Right atrium auricular region (tissue), 2 donors: ENCODE results near the gene VWA5B2. TPM values are rescaled to one million over a fixed set of nuclear protein-coding genes. Genes with fewer than 3 reads are reported as not detected.
"Not testable (repeated sequence)": the region's sequence is repeated elsewhere in the genome, so short reads cannot be mapped to it uniquely, and the experiment has no call there.

ENCODE experiments used
- DNase-seq: peaks from one replicate; pipeline ENCODE4 v3.0.0-alpha.2; 2019; ENCODE audit warnings: low spot score
- H3K27ac ChIP-seq, 2 donors: fragments of 200-600 bp; sonication (generic); 1 replicate in 1 of 2; 2 replicates in 1 of 2; pipeline ENCODE4 v1.5.1; 2016 to 2019
- H3K27me3 ChIP-seq, 2 donors: fragments of 200-600 bp; sonication (generic); one replicate each; pipeline versions ENCODE4 v1.5.1 to v1.6.0; 2017 to 2019
- H3K36me3 ChIP-seq: fragments of 200-600 bp; sonication (generic); one replicate; pipeline ENCODE4 v1.5.1; 2016
- H3K4me1 ChIP-seq, 2 donors: fragments of 200-600 bp; sonication (generic); one replicate each; pipeline versions ENCODE4 v1.5.1 to v1.6.0; 2017 to 2019
- H3K4me3 ChIP-seq, 2 donors: fragments of 200-600 bp; sonication (generic); 1 replicate in 1 of 2; 2 replicates in 1 of 2; pipeline ENCODE4 v1.5.1; 2017 to 2019; ENCODE audit warnings: mild to moderate bottlenecking in 1 of 2, moderate library complexity in 1 of 2
- H3K9me3 ChIP-seq, 2 donors: fragments of 200-600 bp; sonication (generic); one replicate each; pipeline ENCODE4 v1.5.1; 2019
- total RNA-seq, 2 donors: library from RNA; depleted of rRNA; stranded (reverse); fragments of >200 nt; gene quantifications; one replicate each; pipeline ENCODE4 v1.1.0, GENCODE V29; 2016
- TF ChIP-seq, protein P1 (sequence below), 2 donors: fragments of 200-600 bp; sonication (generic); IDR thresholded peaks; one replicate each; pipeline ENCODE4 v1.5.1; 2019; ENCODE audit warnings: antibody characterized with exemption in 2 of 2

VWA5B2 gene
- total RNA-seq, 2 donors from 2014 or later, result not detected

DNA sequence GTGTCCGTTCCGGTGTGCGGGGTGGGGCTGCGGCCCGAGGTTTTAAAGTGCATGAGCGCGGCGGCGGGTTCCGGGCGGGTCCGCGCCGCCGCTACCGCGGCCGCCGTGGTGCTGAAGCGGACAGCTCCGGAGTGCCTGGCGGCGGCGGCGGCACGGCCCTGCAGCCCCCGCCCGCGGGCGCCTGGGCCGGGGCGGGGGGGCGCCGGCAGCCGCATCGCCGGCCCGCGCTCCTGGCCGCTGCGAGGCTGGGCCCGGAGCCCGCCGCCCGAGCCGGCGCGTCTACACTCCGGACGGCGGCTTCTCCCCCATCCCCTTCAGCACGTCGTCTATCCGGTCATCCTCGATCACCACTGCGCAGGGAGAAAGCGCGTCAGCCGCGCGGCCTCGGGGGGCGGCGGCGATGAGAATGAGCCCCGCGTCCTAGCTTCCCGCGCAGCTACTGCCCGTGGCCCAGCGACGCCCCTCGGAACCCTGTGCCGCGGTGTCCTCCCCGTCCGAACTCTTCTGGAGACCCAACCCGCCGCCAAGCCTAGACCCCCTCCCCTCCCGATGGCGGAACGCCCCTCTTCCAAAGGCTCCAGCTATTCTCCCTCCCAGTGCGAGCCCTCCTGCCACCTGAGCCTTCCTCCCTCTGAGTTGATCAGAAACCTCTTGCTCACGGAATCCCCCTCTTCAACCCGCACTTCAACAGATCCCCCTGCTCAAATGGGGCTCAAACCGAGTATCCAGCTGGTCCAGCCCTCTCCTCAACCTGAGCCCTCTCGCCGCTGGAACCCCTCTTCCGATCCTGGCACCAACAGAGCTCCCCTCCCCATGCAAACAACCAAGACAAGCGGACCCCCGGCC is 30.7 kb downstream of the VWA5B2 start:
- H3K9me3 ChIP-seq, result no peaks in the 10 kb centered on the region
- DNase-seq, result no peak
- no peak overlapping the region for H3K27ac ChIP-seq
- H3K4me1 ChIP-seq, result peaks cover 0 to 32% of the 10 kb centered on the region in 2 donors
- TF ChIP-seq, protein P1, sequence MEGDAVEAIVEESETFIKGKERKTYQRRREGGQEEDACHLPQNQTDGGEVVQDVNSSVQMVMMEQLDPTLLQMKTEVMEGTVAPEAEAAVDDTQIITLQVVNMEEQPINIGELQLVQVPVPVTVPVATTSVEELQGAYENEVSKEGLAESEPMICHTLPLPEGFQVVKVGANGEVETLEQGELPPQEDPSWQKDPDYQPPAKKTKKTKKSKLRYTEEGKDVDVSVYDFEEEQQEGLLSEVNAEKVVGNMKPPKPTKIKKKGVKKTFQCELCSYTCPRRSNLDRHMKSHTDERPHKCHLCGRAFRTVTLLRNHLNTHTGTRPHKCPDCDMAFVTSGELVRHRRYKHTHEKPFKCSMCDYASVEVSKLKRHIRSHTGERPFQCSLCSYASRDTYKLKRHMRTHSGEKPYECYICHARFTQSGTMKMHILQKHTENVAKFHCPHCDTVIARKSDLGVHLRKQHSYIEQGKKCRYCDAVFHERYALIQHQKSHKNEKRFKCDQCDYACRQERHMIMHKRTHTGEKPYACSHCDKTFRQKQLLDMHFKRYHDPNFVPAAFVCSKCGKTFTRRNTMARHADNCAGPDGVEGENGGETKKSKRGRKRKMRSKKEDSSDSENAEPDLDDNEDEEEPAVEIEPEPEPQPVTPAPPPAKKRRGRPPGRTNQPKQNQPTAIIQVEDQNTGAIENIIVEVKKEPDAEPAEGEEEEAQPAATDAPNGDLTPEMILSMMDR (IDR thresholded peaks at IDR 0.05), result no peak
- no peaks in the 10 kb centered on the region for H3K36me3 ChIP-seq
- H3K27me3 ChIP-seq, result peaks cover 3 to 23% of the 10 kb centered on the region in 2 donors
- peak overlapping the region in 1 of 2 donors; percentile 54 for H3K4me3 ChIP-seq

DNA sequence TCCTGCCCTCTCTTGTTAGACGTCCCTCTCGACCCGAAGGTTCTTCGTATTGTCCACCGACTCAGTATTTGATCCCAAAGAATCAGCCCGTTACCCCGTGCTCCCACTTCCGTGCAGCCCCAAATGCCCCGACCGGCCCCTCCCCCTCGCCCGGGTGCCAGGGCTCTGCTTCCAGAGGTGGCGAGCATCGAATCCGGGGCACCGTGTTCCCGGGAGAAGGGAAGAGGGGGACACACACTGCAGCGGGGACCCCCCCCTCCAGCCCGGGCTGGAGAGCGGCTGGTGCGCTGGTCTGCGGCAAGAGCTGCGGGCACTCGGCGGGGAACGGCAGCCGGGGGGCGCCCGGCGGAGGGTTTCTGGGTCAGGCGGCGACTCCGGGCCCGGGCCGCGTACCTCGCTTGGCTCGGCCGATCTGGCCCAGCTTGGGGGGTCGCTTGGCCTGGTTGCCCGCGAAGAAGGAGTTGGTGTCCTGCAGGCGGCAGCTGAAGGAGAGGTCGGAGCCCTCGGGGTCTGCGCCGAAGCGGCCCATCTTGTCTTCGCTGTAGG is 31.4 kb downstream of the VWA5B2 start:
- H3K27ac ChIP-seq, result no peak overlapping the region
- peaks cover 3 to 23% of the 10 kb centered on the region in 2 donors for H3K27me3 ChIP-seq
- peak overlapping the region; percentile 27 to 54 for H3K4me3 ChIP-seq
- H3K9me3 ChIP-seq, result no peaks in the 10 kb centered on the region
- no peak for DNase-seq
- TF ChIP-seq, protein P1 (IDR thresholded peaks at IDR 0.05), result no peak
- peaks cover 0 to 32% of the 10 kb centered on the region in 2 donors for H3K4me1 ChIP-seq
- H3K36me3 ChIP-seq, result no peaks in the 10 kb centered on the region

DNA sequence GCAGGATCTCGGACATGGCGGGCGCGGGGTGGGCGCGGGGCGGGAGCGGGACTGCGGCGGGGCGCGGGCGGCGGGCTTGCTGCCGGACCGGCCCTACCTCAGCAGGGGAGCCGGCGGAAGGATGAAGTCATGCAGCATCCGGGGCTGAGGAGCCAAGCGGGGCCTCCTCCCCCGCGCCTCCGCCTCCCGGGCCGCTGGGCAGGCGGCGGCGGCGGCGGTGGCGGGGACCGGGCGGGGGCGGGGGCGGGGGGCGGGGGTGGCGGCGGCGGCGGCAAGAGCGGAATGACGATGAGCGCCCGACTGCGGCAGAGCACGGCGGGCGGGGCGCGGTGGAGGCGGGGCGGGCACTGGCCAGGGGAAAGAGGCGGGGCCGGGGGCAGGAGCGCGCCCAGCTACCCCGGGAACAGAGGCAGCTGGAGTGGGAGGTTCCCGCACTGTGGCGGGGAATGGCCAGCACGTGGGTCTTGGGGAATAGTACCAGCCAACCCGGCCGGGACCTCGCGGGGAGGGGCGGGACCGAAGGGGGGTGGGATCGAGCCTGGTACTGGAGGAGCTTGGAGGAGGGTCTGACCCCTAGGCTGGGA is 32.0 kb downstream of the VWA5B2 start, which contains the start of gene CAMK2N2:
CAMK2N2 (minus strand) TSS at position 284 of the 584 bp plus-strand sequence; CDS start at position 16, 268 bp downstream.
- H3K9me3 ChIP-seq, result no peaks in the 10 kb centered on the region
- H3K4me3 ChIP-seq, result peak within 1 kb of the TSS; percentile 27 to 54
- H3K4me1 ChIP-seq, result peaks cover 0 to 32% of the 10 kb centered on the region in 2 donors
- H3K27me3 ChIP-seq, result peaks cover 3 to 23% of the 10 kb centered on the region in 2 donors
- no peak for DNase-seq
- no peaks in the 10 kb centered on the region for H3K36me3 ChIP-seq
- H3K27ac ChIP-seq, result no peak within 1 kb of the TSS
- TF ChIP-seq, protein P1 (IDR thresholded peaks at IDR 0.05), result no peak

DNA sequence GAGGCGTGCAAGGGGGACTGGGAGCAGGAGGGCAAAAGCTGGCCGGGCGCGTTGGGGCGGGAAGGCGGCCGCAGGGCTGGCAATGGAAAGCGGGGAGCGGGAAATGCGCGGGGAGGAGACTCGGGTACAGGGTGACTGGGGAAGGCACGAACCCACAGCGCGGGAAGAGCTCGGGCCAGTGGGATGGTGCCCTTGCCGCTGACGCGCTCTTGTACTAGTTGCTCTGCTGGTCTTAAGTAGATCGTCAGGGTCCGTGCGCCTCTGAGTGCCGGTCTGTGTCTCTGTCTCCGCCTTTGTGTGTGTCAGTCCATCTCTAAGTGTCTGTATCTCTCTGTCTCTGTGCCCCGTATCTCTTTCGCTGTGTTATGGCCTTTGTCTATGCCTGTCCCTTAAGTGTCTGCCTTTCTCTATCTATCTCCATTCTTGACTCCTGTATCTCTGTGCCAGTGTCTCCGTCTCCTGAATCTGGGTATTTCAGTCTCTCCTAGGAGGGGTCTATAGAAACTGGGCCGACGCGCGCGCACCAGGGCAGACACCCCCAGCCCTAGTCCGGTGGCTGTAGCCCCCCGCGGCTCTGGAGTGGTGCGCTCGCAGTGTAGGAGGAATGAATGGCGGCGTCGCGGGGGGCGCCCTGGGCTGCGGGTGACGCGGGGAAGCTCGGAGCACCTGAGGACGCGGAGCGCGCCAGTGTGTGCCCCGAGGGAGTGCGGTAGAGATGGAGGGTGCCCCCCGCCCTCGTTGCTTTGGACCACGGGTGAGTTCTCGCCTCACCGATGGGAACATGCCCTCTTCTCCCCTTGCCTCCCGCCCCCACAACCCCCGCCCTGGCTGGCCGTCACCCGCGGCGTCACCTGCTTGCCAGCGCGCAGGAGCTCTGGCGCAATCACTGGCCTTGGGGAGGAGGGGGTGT is 32.7 kb downstream of the VWA5B2 start:
- TF ChIP-seq, protein P1 (IDR thresholded peaks at IDR 0.05), result no peak
- Histone ChIP-seq H3K27me3 (peaks cover 3 to 23% of the 10 kb centered on the region in 2 donors), H3K9me3 (no peaks in the 10 kb centered on the region), H3K4me1 (peaks cover 0 to 32% of the 10 kb centered on the region in 2 donors), H3K36me3 (no peaks in the 10 kb centered on the region), H3K27ac (no peak overlapping the region), H3K4me3 (peak overlapping the region; percentile 27 to 54)
- DNase-seq, result no peak

DNA sequence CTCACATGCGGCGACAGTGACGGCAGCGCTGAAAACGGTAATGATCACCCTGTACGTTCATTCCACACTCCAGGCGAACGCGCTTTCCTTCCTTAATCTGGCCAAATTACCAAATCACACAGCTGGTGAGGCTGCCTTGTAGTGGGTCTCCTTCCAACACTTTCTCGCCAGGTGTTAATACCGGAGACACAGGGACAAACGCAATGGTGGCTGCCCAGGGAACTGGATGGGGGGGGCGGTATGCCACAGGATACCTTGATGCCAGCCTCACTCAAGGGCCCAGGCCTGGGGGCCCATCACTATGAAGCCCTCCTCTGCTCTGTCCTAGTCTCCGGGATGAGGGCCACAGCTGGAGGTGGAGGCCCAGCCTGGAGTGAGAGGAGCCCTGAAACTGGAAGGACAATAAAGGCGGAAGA is 33.4 kb downstream of the VWA5B2 start:
- no peaks in the 10 kb centered on the region for H3K9me3 ChIP-seq
- no peak overlapping the region for H3K27ac ChIP-seq
- TF ChIP-seq, protein P1 (IDR thresholded peaks at IDR 0.05), result no peak
- no peak for DNase-seq
- peak overlapping the region in 1 of 2 donors; percentile 54 for H3K4me3 ChIP-seq
- peaks cover 0 to 32% of the 10 kb centered on the region in 2 donors for H3K4me1 ChIP-seq
- H3K27me3 ChIP-seq, result peaks cover 3 to 23% of the 10 kb centered on the region in 2 donors
- no peaks in the 10 kb centered on the region for H3K36me3 ChIP-seq

DNA sequence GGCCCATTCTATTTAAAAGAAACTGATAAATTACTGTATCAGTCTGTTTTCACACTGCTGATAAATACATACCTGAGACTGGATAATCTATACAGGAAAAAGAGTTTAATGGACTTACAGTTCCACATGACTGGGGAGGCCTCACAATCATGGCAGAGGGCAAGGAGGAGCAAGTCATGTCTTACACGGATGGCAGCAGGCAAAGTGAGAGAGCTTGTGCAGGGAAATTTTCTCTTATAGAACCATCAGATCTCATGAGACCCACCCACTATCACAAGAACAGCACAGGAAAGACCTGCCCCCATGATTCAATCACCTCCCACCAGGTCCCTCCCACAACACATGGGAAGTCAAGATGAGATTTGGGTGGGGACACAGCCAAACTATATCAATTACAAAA is 37.9 kb downstream of the VWA5B2 start:
- H3K36me3 ChIP-seq, DNase-seq, H3K9me3 ChIP-seq, H3K4me3 ChIP-seq, H3K27ac ChIP-seq, H3K4me1 ChIP-seq: not testable (repeated sequence)
- peaks cover 3 to 12% of the 10 kb centered on the region in 2 donors for H3K27me3 ChIP-seq
